ENCODE results near the gene GALNT2.

The GALNT2 gene

DNA sequence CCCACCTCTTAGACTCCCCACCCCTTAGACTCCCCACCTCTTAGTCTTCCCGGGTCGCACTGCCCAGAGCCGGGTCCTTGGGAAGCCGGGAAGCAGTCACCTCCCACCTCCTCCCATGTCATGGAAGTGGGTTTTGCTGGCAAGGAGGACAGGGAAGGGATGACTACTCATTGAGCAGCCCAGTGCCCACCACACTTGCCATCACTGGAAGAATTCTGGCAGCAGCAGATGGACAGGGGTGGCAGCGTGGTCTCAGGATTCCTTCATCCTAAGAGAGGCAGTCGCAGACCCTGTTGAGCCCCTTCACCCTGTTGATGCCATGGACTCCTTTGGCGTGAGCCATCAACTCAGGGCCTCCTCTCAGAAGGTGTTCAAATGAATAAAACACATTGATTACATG lies 218.3 kb downstream of the GALNT2 start:
- no peak overlapping the region for H2AFZ ChIP-seq
- TF ChIP-seq, protein P1, sequence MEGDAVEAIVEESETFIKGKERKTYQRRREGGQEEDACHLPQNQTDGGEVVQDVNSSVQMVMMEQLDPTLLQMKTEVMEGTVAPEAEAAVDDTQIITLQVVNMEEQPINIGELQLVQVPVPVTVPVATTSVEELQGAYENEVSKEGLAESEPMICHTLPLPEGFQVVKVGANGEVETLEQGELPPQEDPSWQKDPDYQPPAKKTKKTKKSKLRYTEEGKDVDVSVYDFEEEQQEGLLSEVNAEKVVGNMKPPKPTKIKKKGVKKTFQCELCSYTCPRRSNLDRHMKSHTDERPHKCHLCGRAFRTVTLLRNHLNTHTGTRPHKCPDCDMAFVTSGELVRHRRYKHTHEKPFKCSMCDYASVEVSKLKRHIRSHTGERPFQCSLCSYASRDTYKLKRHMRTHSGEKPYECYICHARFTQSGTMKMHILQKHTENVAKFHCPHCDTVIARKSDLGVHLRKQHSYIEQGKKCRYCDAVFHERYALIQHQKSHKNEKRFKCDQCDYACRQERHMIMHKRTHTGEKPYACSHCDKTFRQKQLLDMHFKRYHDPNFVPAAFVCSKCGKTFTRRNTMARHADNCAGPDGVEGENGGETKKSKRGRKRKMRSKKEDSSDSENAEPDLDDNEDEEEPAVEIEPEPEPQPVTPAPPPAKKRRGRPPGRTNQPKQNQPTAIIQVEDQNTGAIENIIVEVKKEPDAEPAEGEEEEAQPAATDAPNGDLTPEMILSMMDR (IDR thresholded peaks at IDR 0.05), result no peak
- H3K27me3 ChIP-seq (ENCODE audit: control insufficient read depth, insufficient read depth, low read length), result no peaks in the 10 kb centered on the region
- no peak overlapping the region for H3K4me2 ChIP-seq (ENCODE audit: low read length)
- H3K4me1 ChIP-seq, result no peaks in the 10 kb centered on the region
- no peaks in the 10 kb centered on the region for H3K79me2 ChIP-seq
- H3K36me3 ChIP-seq (ENCODE audit: control insufficient read depth, insufficient read depth, low read length), result no peaks in the 10 kb centered on the region
- no peak overlapping the region for H3K9ac ChIP-seq
- H3K4me3 ChIP-seq (ENCODE audit: low read depth, low read length), result no peak overlapping the region
- H3K9me3 ChIP-seq (ENCODE audit: control insufficient read depth, low read length), result no peaks in the 10 kb centered on the region
- H3K27ac ChIP-seq, result no peak overlapping the region

GRCh38 chr1:230286166-230286889 lies 219.3 kb downstream of the GALNT2 start:
- Histone ChIP-seq H3K79me2 (no peaks in the 10 kb centered on the region), H3K4me3 (ENCODE audit: low read depth, low read length) (no peak overlapping the region), H3K9me3 (ENCODE audit: control insufficient read depth, low read length) (no peaks in the 10 kb centered on the region), H3K27ac (no peak overlapping the region), H3K4me2 (ENCODE audit: low read length) (no peak overlapping the region), H3K27me3 (ENCODE audit: control insufficient read depth, insufficient read depth, low read length) (no peaks in the 10 kb centered on the region), H3K4me1 (no peaks in the 10 kb centered on the region), H3K9ac (no peak overlapping the region), H2AFZ (no peak overlapping the region), H3K36me3 (ENCODE audit: control insufficient read depth, insufficient read depth, low read length) (no peaks in the 10 kb centered on the region)
- TF ChIP-seq, protein P1 (IDR thresholded peaks at IDR 0.05), result no peak

GRCh38 chr1:230286890-230287269 lies 219.8 kb downstream of the GALNT2 start:
- H3K4me1 ChIP-seq, result no peaks in the 10 kb centered on the region
- no peak overlapping the region for H2AFZ ChIP-seq
- H3K27ac ChIP-seq, result no peak overlapping the region
- TF ChIP-seq, protein P1 (IDR thresholded peaks at IDR 0.05), result no peak
- H3K79me2 ChIP-seq, result no peaks in the 10 kb centered on the region
- no peak overlapping the region for H3K9ac ChIP-seq
- H3K36me3 ChIP-seq (ENCODE audit: control insufficient read depth, insufficient read depth, low read length), result no peaks in the 10 kb centered on the region
- H3K4me3 ChIP-seq (ENCODE audit: low read depth, low read length), result no peak overlapping the region
- H3K9me3 ChIP-seq (ENCODE audit: control insufficient read depth, low read length), result no peaks in the 10 kb centered on the region
- no peaks in the 10 kb centered on the region for H3K27me3 ChIP-seq (ENCODE audit: control insufficient read depth, insufficient read depth, low read length)
- no peak overlapping the region for H3K4me2 ChIP-seq (ENCODE audit: low read length)

- Histone ChIP-seq H2AFZ (no peak overlapping the region), H3K9ac (no peak overlapping the region), H3K9me3 (ENCODE audit: control insufficient read depth, low read length) (no peaks in the 10 kb centered on the region), H3K4me1 (no peaks in the 10 kb centered on the region), H3K4me3 (ENCODE audit: low read depth, low read length) (no peak overlapping the region), H3K27me3 (ENCODE audit: control insufficient read depth, insufficient read depth, low read length) (no peaks in the 10 kb centered on the region), H3K36me3 (ENCODE audit: control insufficient read depth, insufficient read depth, low read length) (no peaks in the 10 kb centered on the region), H3K79me2 (no peaks in the 10 kb centered on the region), H3K4me2 (ENCODE audit: low read length) (no peak overlapping the region), H3K27ac (no peak overlapping the region)
- TF ChIP-seq, protein P1 (IDR thresholded peaks at IDR 0.05), result no peak
Observed at GRCh38 chr1:230287674-230288315, 220.8 kb downstream of the GALNT2 start.

Data from parathyroid adenoma (tissue), 2 donors.